NCI-H2081 (cell line): ENCODE data around the gene KIF18B.

Experiments
- DNase-seq, 2 experiments: peaks; one replicate each; lab custom pipeline; 2025; lab: John Stamatoyannopoulos, UW

KIF18B gene

DNA sequence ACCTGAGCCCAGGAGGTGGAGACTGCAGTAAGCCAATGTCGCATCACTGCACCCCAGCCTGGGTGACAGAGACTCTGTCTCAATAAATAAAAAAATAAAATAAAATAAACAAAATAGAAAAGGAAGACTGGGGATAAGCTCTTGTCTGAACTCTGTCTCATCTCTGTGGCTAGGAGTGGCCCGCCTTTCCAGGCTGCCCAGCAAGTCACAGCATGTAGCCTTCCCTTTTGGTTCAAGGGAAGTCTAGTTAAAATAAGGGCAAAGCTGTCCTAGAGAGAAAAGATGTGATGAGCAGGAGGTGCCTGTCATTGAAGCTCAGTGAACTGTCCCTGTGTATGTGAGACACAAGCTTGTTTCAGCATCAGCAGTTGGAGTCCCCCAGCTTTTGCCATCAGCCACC, 29.6 kb downstream of the KIF18B start:
- DNase-seq = no peak

DNA sequence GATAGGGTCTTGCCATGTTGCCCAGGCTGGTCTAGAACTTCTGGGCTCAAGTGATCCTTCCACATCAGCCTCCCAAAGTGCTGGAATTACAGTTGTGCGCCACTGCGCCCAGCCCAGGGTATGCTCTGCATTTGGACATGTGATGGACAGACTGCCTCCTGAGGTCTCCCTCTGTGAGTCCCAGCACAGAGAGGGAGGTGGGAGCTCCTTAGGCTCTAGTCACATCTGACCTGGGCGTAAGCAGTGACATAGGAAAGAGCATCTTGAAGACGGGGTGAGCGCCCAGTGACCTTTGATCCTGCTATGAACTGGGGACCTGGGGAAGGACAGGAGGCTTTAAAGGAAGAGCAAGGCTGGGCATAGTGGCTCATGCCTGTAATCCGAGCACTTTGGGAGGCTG, 30.1 kb downstream of the KIF18B start:
- no peak for DNase-seq

DNA sequence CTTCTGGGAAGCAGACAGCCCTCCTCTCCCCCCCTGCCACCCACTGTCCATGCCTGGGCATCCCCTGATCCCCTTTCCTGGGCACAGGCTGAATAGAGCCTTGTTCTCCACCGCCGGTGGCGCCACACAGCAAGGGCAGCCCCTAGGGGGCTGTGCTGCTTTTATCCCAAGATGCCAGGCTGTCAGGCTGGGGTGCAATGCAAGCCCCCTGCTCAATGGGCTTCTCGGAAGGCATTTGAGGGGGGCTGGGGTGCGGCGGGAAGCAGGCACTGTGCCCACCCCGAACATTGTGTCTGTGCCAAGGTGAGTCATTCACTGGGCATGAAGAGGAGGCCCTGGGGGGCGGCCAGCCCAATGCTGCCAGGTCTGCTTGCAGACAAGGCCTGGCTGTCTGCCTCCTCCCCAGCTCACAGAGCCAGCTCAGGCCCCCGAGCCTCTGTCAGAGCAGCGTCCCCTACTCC, 30.8 kb downstream of the KIF18B start:
- DNase-seq = peak in 1 of 2 experiments; percentile 22

DNA sequence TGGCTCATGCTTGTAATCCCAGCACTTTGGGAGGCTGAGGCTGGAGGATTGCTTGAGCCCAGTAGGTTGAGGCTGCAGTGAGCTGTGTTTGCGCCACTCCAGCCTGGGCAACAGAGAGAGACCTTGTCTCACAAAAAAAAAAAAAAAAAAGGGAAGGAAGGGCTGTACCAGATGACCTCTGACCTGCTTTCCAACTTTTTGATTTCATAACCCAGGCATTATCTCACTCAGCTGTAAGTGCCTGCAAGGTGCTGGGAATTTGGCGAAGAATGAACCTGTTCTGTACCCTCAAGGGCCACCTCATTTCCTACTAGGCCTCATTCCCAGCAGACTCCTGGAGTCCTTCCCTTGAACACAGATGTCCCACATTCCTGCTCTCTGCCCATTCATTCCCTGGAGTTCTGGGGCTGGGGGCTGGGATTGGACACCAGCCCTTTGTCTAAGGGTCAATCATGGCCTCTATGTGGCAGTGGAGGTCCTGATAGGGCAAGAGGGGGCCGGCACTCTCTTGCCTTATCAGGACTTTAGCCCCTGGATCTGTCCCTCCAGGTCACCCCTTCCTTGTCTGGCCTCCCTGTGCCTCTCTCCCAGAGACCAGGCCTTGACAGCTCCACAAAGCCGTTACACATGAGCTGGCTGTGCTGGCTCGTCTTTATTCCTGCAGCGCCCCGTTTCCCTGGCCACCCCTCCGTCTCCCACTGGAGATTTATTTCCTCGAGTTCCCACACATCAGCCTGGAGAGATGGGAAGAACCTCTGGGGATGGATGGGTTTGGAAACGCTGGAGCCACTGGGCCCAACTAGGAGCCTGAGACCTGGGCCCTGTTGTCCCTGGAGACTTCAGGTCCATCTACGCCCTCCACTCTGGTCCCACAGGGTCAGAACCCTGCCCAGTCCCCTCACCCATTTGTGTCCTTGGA, 31.5 kb downstream of the KIF18B start:
- no peak for DNase-seq

DNA sequence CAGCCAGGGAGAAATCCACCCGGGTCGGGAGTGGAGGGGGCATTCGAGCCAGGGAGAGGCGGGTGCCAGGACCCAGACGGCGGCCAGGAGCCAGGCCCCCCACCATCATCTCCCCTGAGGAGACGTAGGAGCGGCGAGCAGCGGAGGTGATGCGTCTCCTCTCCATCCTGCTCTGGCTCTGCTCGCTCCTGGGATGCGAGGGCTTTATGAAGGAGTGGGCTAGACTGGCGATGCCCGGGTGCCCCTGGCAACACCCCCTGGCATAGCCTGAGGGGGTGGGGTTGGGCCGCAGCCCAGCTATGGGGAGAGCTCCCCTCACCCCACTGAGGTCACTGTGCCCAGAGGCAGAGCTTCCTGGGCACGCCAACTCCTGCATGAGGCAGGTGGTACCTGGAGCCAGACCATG, 32.2 kb downstream of the KIF18B start, which contains the start of gene GFAP:
TSS of gene GFAP (minus strand) at position 180 of the 406 bp plus-strand sequence. CDS start at position 166, 14 bp downstream.
- DNase-seq = no peak

DNA sequence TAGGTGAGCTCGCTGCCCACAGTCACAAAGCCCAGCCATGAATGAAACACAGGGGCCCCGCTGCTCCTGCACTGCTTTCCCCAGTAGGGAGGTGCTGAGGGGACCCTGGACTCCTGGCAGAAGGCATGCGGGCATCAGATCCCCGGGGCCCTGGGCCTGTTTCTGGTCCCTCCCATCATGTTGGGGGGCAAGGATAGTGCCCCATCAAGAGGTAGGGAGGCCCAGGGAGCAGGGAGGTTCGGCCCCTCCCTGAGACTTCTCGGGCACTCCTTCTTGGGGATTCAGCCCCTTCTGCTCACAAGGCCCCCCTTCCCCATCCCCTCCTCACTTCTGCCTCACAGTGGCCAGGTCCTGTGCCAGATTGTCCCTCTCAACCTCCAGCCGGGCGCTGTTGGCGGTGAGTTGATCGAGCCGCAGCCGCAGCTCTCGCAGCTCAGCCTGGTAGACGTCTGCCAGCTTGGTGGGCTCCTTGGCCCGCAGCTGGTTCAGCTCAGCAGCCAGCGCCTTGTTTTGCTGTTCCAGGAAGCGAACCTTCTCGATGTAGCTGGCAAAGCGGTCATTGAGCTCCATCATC, 32.8 kb downstream of the KIF18B start:
- no peak for DNase-seq

DNA sequence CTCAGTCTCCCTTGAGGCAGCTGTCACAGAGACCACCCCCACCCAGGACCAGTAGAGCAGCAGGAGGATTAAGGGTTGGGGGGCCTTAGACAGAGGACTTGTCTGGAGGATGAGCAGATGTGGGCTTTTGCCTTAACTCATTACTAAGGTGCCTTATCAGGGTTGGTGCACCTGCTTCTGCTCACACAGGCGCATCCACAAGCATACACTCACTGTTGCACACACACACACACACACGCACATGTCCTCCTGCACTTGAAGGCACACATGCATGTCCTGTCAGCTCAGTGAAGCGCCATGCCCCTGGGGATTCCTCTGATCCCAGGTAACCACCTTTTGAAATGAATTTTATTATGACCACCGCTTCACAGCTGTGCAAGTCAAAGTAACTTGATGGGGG, 33.4 kb downstream of the KIF18B start:
- no peak for DNase-seq

DNA sequence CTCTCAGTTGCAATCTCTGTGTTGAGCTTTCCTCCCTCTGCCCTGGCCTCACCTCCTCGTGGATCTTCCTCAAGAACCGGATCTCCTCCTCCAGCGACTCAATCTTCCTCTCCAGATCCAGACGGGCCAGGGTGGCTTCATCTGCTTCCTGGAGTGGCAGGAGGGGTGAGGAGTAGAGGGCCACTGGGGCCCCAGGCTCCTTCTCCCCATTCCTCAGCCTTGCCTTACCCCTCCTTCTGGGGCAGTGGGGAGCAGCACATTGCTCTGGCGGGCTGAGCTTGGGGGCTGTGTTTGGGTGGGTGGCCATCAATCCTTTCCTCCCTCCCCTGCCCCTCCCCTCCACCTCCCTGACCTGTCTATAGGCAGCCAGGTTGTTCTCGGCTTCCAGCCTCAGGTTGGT, 33.9 kb downstream of the KIF18B start:
- no peak for DNase-seq

DNA sequence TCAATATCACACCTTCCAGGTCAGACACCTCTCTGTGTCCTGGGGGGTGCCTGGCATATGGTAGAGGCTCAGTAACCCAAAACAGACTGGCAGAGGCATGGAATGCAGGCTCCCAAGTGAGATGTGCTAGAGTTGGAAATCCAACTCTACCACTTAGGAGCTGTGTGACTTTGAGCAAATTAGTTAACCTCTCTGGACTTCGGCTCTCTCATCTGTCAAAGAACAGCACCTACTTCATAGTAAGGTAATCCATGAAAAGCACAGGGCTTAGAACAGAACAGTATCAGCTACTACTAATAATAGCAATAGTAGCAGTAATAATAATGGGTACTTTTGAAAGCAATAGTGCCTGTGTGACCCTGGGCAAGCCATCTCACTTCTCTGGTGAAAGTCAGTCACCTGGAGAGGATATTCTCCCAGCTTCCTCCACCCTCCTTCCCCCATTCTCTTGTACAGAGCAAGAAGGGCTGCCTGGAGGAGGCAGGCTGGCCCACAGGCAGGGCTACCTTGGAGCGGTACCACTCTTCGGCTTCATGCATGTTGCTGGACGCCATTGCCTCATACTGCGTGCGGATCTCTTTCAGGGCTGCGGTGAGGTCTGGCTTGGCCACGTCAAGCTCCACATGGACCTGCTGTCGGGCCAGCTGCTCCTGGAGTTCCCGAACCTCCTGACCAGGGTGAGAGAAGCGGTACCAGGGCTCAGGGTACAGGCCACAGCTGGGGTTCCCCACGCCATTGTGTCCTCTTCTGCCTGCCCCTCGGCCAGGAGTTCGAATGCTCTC, 34.6 kb downstream of the KIF18B start:
- DNase-seq = no peak

DNA sequence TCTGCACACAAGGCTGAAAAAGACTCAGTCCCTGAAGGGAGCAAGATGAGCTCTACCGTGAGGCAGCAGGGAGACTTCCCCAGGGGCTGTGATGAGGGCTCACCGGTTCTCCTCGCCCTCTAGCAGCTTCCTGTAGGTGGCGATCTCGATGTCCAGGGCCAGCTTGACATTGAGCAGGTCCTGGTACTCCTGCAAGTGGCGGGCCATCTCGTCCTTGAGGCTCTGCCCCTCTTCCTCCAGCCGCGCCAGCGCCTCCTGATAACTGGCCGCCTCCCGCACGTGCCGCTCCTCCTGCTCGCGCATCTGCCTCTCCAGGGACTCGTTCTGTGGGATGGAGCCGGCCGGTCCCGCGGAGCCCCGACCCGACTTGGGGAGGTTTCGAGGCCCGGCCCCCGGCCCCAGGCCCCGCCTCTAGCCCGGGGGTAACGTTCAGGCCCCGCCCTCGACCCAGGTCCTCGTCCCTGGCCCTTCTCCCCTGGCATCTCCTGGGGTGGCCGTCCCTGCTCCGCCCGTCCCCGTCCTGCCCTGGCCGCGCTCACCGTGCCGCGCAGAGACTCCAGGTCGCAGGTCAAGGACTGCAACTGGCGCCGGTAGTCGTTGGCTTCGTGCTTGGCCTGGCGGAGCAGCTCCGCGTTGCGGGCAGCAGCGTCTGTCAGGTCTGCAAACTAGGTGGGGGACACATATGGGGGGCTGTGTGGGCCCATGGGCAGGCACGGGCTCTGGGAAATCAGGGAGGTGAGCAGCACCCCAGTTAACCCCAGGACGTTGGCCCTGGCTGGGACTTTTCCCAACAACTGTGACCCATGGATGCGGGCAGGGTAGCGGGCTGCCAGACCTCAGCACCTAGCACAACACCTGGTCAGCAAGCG, 36.2 kb downstream of the KIF18B start:
- no peak for DNase-seq

DNA sequence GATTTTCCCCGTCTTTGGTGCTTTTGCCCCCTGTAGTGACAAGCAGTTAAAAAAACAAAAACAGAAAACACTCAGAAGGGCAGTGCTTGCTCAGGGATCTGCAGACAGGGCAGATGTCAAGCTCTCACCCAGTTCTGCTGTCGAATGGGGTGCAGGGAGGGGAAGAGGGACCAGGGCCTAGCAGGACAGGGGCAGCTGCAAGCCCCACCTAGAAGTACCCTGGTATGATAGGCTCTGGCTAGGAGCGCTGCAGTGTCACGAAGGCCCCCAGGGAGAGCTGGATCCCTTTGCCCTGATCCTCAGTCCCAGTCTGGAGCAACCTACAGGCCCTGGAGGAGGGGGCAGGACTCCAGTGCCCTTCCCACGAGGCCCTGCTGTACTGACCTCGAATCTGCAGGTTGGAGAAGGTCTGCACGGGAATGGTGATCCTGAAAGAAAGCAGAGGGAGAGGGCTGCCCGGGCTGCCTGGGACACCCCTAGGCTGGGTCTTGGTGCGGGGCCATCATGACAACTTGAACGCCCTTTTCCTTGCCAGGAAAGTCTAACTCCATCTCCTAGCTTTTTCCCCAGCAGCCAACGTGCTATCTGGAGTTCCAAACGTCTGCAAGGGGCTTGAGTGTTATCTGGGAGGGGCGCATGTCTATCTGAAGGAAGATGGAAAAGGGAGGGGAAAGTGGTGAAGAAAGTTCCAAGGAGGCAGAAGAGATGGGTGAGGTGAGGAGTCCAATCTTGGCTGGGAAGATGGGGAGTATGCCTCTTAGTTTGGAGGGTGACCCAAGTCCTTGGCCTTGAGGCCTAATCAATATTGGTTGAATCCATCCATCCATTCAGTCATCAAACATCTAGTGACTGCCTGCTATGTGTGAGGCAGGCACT, 37.1 kb downstream of the KIF18B start:
- DNase-seq = no peak

DNA sequence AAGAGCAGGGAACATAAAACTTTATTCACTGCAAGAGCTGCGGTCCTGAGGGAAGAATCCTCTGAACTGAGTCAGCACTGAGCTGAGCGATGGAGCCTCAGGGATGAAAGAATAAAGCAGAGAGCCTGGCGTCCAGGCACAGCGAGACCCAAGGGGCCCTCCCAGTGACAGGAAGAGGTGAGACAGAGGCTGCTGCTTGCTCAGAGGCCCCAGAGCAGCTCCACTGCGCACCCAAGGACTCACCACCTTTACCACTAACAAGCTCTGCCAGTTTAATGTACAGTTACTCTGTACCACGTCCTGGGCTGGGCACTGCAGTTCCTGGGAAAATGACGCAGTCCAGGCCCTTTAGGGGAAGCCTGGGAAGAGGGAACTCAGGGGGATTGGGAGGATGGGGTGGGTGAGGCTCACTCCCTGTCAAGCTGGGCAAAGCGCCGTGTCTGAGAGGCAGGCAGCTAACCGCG, 37.9 kb downstream of the KIF18B start:
- no peak for DNase-seq

DNA sequence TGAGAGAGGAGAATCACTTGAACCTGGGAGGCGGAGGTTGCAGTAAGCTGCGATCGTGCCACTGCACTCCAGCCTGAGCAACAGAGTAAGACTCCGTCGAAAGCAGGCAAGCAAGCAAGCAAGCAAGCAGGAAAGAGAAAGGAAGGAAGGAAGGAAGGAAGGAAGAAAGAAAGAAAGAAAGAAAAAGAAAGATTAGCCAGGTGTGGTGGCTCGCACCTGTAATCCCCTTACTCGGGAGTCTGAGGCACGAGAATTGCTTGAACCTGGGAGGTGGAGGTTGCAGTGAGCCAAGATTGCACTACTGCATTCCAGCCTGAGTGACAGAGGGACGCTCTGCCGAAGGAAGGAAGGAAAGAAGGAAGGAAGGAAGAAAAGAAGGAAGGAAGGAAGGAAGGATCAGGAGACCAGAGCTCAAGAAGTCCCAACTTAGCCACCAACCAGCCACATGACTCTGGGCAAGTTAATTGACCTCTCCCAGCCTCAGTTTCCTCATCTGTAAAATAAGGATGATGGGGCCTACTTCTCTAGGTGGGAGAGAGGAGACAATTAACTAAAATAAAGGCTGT, 38.7 kb downstream of the KIF18B start:
- no peak for DNase-seq

DNA sequence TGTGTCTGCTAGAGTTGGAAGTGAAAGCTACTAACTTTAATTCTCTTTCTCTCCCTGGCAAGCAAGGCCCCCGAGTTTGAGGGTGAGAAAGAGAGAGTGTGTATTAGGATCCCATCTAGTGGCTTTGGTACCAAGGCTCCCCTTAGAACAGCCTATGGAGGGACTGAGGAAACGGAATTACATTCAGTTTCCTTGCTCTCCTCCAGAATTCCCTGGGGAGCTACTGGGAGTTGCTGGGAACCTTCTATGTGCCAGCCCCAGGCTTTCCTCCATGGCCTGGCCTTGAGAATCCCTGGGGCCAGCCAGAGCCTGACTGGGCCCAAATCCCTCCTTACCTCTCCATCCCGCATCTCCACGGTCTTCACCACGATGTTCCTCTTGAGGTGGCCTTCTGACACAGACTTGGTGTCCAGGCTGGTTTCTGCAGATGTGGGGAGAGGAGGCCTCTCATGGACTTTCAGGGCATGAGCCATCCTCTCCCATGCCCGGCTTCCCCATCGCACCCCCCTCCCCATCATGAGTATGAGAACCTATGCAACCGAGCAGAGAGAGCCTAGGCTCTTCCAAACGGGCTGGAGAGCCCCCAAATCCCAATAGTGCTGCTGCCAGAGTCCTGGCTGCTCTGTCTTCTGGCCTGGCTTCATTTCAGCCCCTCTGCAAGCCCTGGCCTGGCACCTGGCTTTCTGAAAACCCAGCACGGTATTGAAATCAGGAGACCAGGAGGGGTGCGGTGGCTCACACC, 39.7 kb downstream of the KIF18B start:
- DNase-seq = no peak

DNA sequence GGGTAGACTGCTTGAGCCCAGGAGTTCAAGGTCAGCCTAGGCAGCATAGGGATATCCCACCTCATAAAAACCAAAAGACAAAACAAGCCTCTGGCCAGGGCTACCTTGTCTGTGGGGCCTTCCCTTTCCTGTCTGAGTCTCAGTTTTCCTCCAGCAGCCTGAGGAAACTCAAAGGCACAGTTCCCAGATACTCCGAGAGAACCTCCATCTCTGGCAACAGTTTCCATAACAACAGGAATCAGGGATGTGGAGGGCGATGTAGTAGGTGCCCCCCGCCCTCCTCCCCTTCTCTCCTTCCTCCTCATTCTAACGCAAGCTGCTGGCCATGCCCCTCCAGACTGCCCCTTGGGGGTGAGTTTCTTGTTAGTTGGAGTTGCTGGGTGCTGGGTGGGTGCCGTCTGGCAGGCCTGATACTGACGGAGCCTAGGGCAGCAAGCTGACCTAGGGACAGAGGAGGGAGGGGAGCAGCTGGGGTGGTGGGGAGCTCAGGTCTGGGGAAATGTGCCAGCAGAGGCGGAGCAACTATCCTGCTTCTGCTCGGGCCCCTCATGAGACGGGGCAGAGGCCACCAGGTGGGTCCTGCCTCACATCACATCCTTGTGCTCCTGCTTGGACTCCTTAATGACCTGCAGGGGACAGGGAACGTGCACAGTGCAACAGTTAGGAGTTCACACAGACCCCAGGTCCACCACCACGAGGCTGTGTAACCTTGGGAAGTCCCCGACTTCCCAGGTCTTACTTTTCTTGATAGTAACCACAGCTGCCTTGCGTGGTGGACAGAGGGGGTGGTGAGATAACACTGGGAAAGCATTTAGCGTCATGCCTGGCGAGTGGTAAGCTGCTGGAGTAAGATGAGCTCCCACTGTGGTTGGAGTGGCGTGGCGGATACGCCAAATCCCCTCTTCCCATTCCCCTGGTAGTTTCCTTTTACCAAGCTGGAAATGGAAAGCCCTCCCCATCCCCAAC, 40.5 kb downstream of the KIF18B start:
- DNase-seq = no peak

DNA sequence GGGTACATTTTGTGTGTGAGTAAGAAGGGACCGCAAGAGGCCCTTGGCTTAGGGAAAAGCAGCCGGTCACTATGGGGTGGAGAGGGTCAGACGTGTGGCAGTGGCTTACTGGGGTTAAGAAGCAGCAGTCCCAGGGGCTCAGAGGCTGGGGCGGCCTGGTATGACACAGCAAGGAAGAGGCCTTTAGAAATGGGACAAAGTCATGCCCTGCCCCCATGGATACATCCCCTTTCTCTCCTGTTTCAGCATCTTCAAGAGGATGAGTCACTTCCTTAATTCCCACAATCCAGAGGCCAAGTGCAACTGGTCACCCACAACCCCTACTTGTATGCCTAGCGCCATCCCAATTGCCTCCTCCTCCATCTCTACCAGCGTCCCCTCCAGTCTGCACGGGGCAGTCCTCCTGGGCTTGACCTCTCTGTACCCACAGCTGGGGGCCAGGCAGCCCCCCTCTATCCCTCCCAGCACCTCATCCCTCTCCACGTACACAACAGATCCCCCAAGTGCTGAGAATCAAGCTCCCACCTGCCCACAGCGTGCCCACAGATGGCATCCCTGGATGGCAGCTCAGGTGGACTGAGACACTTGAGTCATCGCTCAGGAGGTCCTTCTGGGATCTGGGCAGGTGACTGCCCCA, 41.4 kb downstream of the KIF18B start:
- no peak for DNase-seq
